ENCODE results near the gene RAB39A. TPM values are rescaled to one million over a fixed set of nuclear protein-coding genes. Genes with fewer than 3 reads are reported as not detected.

Gene RAB39A
- polyA plus RNA-seq, 1 donor from 2014 or later = 1.9 TPM

GRCh38 chr11:107928767-107929507 lies 689 bp downstream of the RAB39A start:
- Histone ChIP-seq H3K79me2 (replicated peaks; ENCODE audit: insufficient read depth, low read length) (no peaks in the 10 kb centered on the region), H3K4me3 (ENCODE audit: low read length) (peak overlapping the region; percentile 99), H3F3A (ENCODE audit: insufficient read depth, low read length, poor library complexity, severe bottlenecking) (no peaks in the 10 kb centered on the region), H3K4me2 (ENCODE audit: low read length) (peak overlapping the region; percentile 67), H3K9me3 (ENCODE audit: low read length) (no peaks in the 10 kb centered on the region), H3K9me2 (ENCODE audit: insufficient read depth, low read length) (no peaks in the 10 kb centered on the region), H3K36me3 (ENCODE audit: insufficient read depth, low read length) (no peaks in the 10 kb centered on the region), H3K27me3 (ENCODE audit: insufficient read depth, low read depth, low read length) (no peaks in the 10 kb centered on the region), H3K27ac (ENCODE audit: low read length) (no peak overlapping the region), H2AFZ (ENCODE audit: low read depth, low read length) (peak overlapping the region; percentile 90), H4K20me1 (ENCODE audit: insufficient read depth) (no peaks in the 10 kb centered on the region), H3K9ac (ENCODE audit: low read length) (peak overlapping the region; percentile 61)
- TF ChIP-seq MXI1 (conservative IDR thresholded peaks at IDR 0.05; ENCODE audit: poor library complexity, severe bottlenecking) (peak; percentile 25), POLR2AphosphoS5 (IDR thresholded peaks at IDR 0.05) (no peak)

GRCh38 chr11:107929611-107930200 lies 1.5 kb downstream of the RAB39A start:
- no peak overlapping the region for H3K27ac ChIP-seq (ENCODE audit: low read length)
- H3K4me2 ChIP-seq (ENCODE audit: low read length) = peak overlapping the region; percentile 67
- no peaks in the 10 kb centered on the region for H3F3A ChIP-seq (ENCODE audit: insufficient read depth, low read length, poor library complexity, severe bottlenecking)
- no peaks in the 10 kb centered on the region for H3K36me3 ChIP-seq (ENCODE audit: insufficient read depth, low read length)
- peak overlapping the region; percentile 99 for H3K4me3 ChIP-seq (ENCODE audit: low read length)
- H3K9me3 ChIP-seq (ENCODE audit: low read length) = no peaks in the 10 kb centered on the region
- H4K20me1 ChIP-seq (ENCODE audit: insufficient read depth) = no peaks in the 10 kb centered on the region
- TF ChIP-seq EP300 (conservative IDR thresholded peaks at IDR 0.05; ENCODE audit: poor library complexity, severe bottlenecking) (no peak), EZH2 (IDR thresholded peaks at IDR 0.05; ENCODE audit: borderline replicate concordance, insufficient read depth, low read length, poor library complexity, severe bottlenecking) (no peak), REST (IDR thresholded peaks at IDR 0.05; ENCODE audit: borderline replicate concordance) (no peak), SMC3 (conservative IDR thresholded peaks at IDR 0.05; ENCODE audit: poor library complexity) (no peak), TAF1 (IDR thresholded peaks at IDR 0.05; ENCODE audit: low read depth) (no peak), RAD21 (conservative IDR thresholded peaks at IDR 0.05) (no peak), POLR2AphosphoS5 (IDR thresholded peaks at IDR 0.05) (no peak), CTCF (IDR thresholded peaks at IDR 0.05; ENCODE audit: poor library complexity, severe bottlenecking) (no peak), MXI1 (conservative IDR thresholded peaks at IDR 0.05; ENCODE audit: poor library complexity, severe bottlenecking) (no peak)
- no peaks in the 10 kb centered on the region for H3K79me2 ChIP-seq (replicated peaks; ENCODE audit: insufficient read depth, low read length)
- H3K9me2 ChIP-seq (ENCODE audit: insufficient read depth, low read length) = no peaks in the 10 kb centered on the region
- H2AFZ ChIP-seq (ENCODE audit: low read depth, low read length) = no peak overlapping the region
- H3K9ac ChIP-seq (ENCODE audit: low read length) = peak overlapping the region; percentile 61
- H3K27me3 ChIP-seq (ENCODE audit: insufficient read depth, low read depth, low read length) = no peaks in the 10 kb centered on the region

Measured in neural cell (in vitro differentiated cells).